Uterus (tissue), 2 donors: ENCODE measurements around the gene CHST8.

Source experiments
- POLR2A ChIP-seq, 2 donors: fragments of 450-650 bp; IDR thresholded peaks; one replicate each; pipeline ENCODE4 v1.6.1; 2016; ENCODE audit warnings: antibody characterized with exemption in 2 of 2, mild to moderate bottlenecking in 1 of 2, moderate library complexity in 1 of 2
- TF ChIP-seq, protein P1 (sequence below), 4 experiments: fragments of 200-600 bp in 2 of 4; fragments of 450-650 bp in 2 of 4; sonication (generic) in 2 of 4; IDR thresholded peaks; one replicate each; pipeline ENCODE4 v1.5.1; 2016 to 2019; ENCODE audit warnings: antibody characterized with exemption in 4 of 4, mild to moderate bottlenecking in 2 of 4, moderate library complexity in 1 of 4

- TF ChIP-seq POLR2A (IDR thresholded peaks at IDR 0.05): no peak
- TF ChIP-seq, protein P1, sequence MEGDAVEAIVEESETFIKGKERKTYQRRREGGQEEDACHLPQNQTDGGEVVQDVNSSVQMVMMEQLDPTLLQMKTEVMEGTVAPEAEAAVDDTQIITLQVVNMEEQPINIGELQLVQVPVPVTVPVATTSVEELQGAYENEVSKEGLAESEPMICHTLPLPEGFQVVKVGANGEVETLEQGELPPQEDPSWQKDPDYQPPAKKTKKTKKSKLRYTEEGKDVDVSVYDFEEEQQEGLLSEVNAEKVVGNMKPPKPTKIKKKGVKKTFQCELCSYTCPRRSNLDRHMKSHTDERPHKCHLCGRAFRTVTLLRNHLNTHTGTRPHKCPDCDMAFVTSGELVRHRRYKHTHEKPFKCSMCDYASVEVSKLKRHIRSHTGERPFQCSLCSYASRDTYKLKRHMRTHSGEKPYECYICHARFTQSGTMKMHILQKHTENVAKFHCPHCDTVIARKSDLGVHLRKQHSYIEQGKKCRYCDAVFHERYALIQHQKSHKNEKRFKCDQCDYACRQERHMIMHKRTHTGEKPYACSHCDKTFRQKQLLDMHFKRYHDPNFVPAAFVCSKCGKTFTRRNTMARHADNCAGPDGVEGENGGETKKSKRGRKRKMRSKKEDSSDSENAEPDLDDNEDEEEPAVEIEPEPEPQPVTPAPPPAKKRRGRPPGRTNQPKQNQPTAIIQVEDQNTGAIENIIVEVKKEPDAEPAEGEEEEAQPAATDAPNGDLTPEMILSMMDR (IDR thresholded peaks at IDR 0.05): no peak
These were observed 173.1 kb downstream of the CHST8 start for GRCh38 chr19:33794683-33795369.
